Muscle layer of colon (tissue), 2 donors: Measurements from ENCODE around the gene ITGBL1.

Experiments
- H3K27ac ChIP-seq: one replicate; pipeline ENCODE4 v1.7.0; 2013; ENCODE audit warnings: low read depth, mild to moderate bottlenecking, low read length, moderate library complexity
- H3K27me3 ChIP-seq, 2 donors: one replicate each; pipeline ENCODE4 v1.7.0; 2013; ENCODE audit warnings: low read length in 2 of 2, mild to moderate bottlenecking in 2 of 2; ENCODE audit not compliant: insufficient read depth in 2 of 2, control insufficient read depth in 1 of 2
- H3K36me3 ChIP-seq: one replicate; pipeline ENCODE4 v1.7.0; 2013; ENCODE audit warnings: mild to moderate bottlenecking, low read length; ENCODE audit not compliant: insufficient read depth
- H3K4me1 ChIP-seq: one replicate; pipeline ENCODE4 v1.7.0; 2013; ENCODE audit warnings: mild to moderate bottlenecking, low read length; ENCODE audit not compliant: insufficient read depth
- H3K4me3 ChIP-seq, 2 donors: one replicate each; pipeline ENCODE4 v1.7.0; 2013; ENCODE audit warnings: low read length in 2 of 2, low read depth in 1 of 2, mild to moderate bottlenecking in 1 of 2, moderate library complexity in 1 of 2
- H3K9ac ChIP-seq: one replicate; pipeline ENCODE4 v1.7.0; 2013; ENCODE audit warnings: low read length
- H3K9me3 ChIP-seq: one replicate; pipeline ENCODE4 v1.7.0; 2013; ENCODE audit warnings: mild to moderate bottlenecking, low read length
- donor health status: abdominal sarcoma.
- donor health status: Adenocarcinoma of cecum.

ITGBL1 gene

GRCh38 chr13:101424381-101425155, 27.9 kb upstream of the ITGBL1 start:
- no peaks in the 10 kb centered on the region for H3K4me1 ChIP-seq
- no peaks in the 10 kb centered on the region for H3K9me3 ChIP-seq
- no peak overlapping the region for H3K9ac ChIP-seq
- H3K4me3 ChIP-seq: no peak overlapping the region
- H3K36me3 ChIP-seq: no peaks in the 10 kb centered on the region
- no peaks in the 10 kb centered on the region for H3K27me3 ChIP-seq
- H3K27ac ChIP-seq: no peak overlapping the region

DNA sequence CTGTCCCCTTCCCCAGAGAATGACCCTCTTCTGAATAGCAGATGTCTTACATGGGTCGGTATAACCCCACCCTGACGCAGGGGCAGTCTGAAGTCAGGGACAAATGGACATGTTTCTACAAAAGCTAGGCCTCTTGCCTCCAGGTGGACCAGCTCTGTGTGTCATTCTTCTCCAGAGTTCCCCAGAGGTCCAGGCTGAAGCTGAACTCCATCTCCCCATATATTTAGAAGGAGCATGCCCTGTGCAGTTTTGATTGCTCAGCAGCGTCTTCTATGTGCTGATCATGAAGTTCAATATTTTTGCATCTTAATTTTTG, 27.4 kb upstream of the ITGBL1 start:
- H3K9ac ChIP-seq: no peak overlapping the region
- no peak overlapping the region for H3K27ac ChIP-seq
- no peak overlapping the region for H3K4me3 ChIP-seq
- no peaks in the 10 kb centered on the region for H3K4me1 ChIP-seq
- no peaks in the 10 kb centered on the region for H3K27me3 ChIP-seq
- H3K36me3 ChIP-seq: no peaks in the 10 kb centered on the region
- no peaks in the 10 kb centered on the region for H3K9me3 ChIP-seq

DNA sequence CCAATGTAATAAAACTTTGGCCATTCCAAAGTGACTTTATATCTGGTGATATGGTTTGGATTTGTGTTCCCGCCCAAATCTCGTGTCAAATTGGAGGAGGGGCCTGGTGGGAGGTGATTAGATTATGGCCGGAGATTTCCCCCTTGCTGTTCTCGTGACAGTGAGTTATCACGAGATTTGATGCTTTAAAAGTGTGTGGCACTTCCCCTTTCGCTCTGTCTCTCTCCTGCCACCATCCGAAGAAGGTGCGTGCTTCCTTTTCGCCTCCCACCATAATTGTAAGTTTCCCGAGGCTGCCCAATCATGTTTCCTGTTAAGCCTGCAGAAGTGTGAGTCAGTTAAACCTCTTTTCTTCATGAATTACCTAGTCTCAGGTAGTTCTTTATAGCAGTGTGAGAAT, 26.9 kb upstream of the ITGBL1 start:
- Histone ChIP-seq H3K27ac (no peak overlapping the region), H3K36me3 (no peaks in the 10 kb centered on the region), H3K4me3 (no peak overlapping the region), H3K9me3 (no peaks in the 10 kb centered on the region), H3K4me1 (no peaks in the 10 kb centered on the region), H3K27me3 (no peaks in the 10 kb centered on the region), H3K9ac (no peak overlapping the region)

DNA sequence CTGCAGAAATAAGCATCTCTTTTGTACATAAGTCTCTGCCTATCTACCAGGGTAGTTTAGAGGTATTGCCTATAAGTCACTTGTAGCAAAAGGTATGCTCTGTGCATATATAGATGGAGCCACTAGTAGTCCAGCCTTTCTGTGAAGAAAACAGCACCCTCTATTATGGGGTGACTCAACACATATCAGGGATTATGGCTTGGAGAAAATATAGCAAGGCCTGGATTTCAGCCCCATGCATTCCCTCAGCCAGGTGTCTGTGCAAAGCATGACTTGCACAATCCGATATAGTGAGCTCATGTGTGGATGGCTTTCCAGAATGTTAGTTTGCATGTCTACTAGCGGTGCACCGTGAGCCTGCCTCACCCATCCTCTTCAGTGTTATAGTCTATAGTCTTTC, 22.7 kb upstream of the ITGBL1 start:
- Histone ChIP-seq H3K4me1 (no peaks in the 10 kb centered on the region), H3K9ac (no peak overlapping the region), H3K36me3 (no peaks in the 10 kb centered on the region), H3K4me3 (no peak overlapping the region), H3K27me3 (no peaks in the 10 kb centered on the region), H3K27ac (no peak overlapping the region), H3K9me3 (no peaks in the 10 kb centered on the region)

GRCh38 chr13:101433895-101434294, 18.6 kb upstream of the ITGBL1 start:
- H3K9ac ChIP-seq: no peak overlapping the region
- no peak overlapping the region for H3K4me3 ChIP-seq
- H3K27me3 ChIP-seq: no peaks in the 10 kb centered on the region
- no peak overlapping the region for H3K27ac ChIP-seq
- H3K36me3 ChIP-seq: no peaks in the 10 kb centered on the region
- H3K4me1 ChIP-seq: no peaks in the 10 kb centered on the region
- no peaks in the 10 kb centered on the region for H3K9me3 ChIP-seq

DNA sequence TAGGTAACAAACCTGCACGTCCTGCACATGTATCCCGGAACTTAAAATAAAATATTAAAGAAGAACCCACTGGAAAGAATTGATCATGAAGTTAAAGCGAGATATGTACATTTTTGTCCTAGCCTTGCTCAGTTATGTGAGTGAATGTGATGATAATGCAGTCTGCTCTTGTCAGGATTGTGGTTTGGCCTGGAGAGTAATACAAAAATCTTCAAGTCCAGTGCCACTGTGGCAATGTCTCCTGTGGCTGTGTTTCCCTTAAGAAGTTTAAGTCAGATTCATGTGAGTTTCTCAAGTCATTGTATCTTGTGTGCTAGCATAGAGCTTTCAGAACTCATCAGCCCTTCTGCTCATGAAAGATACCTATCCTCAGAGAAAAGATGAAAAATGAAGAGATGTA, 18.0 kb upstream of the ITGBL1 start:
- Histone ChIP-seq H3K27me3 (no peaks in the 10 kb centered on the region), H3K9me3 (no peaks in the 10 kb centered on the region), H3K4me3 (no peak overlapping the region), H3K9ac (no peak overlapping the region), H3K36me3 (no peaks in the 10 kb centered on the region), H3K27ac (no peak overlapping the region), H3K4me1 (no peaks in the 10 kb centered on the region)

GRCh38 chr13:101447852-101448251, 4.6 kb upstream of the ITGBL1 start:
- H3K9ac ChIP-seq: no peak overlapping the region
- no peaks in the 10 kb centered on the region for H3K4me1 ChIP-seq
- H3K4me3 ChIP-seq: no peak overlapping the region
- no peaks in the 10 kb centered on the region for H3K36me3 ChIP-seq
- no peaks in the 10 kb centered on the region for H3K9me3 ChIP-seq
- no peak overlapping the region for H3K27ac ChIP-seq
- H3K27me3 ChIP-seq: no peaks in the 10 kb centered on the region

- H3K4me3 ChIP-seq: no peak overlapping the region
- no peaks in the 10 kb centered on the region for H3K36me3 ChIP-seq
- no peaks in the 10 kb centered on the region for H3K27me3 ChIP-seq
- no peaks in the 10 kb centered on the region for H3K4me1 ChIP-seq
- no peak overlapping the region for H3K27ac ChIP-seq
- H3K9ac ChIP-seq: no peak overlapping the region
- H3K9me3 ChIP-seq: no peaks in the 10 kb centered on the region
Observed at GRCh38 chr13:101449790-101450748, 2.4 kb upstream of the ITGBL1 start.

GRCh38 chr13:101450749-101451130, 1.7 kb upstream of the ITGBL1 start:
- no peak overlapping the region for H3K9ac ChIP-seq
- H3K27ac ChIP-seq: no peak overlapping the region
- H3K27me3 ChIP-seq: no peaks in the 10 kb centered on the region
- no peaks in the 10 kb centered on the region for H3K36me3 ChIP-seq
- no peak overlapping the region for H3K4me3 ChIP-seq
- no peaks in the 10 kb centered on the region for H3K4me1 ChIP-seq
- no peaks in the 10 kb centered on the region for H3K9me3 ChIP-seq

DNA sequence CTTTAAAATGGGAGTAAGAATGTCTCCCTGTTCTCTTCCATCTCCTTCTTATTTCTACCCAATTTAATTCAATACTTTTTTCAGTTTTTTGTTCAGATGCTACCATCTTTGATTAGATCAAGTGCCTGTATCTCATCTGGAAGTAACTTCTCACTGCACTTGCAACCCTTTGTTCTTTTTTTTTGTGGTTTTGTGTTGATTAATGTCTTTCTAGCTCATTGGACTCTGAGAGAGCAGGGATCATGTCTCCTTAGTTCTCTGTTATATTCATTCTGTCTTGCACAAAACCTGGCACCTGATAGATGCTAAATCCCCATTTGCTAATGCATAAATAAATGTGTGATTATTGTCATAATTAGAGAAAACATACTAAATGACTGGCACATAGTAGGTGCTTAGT, 834 bp upstream of the ITGBL1 start:
- H3K36me3 ChIP-seq: no peaks in the 10 kb centered on the region
- H3K4me3 ChIP-seq: no peak overlapping the region
- no peak overlapping the region for H3K9ac ChIP-seq
- H3K4me1 ChIP-seq: no peaks in the 10 kb centered on the region
- H3K27ac ChIP-seq: no peak overlapping the region
- no peaks in the 10 kb centered on the region for H3K27me3 ChIP-seq
- no peaks in the 10 kb centered on the region for H3K9me3 ChIP-seq

GRCh38 chr13:101453784-101454201, 1.3 kb downstream of the ITGBL1 start:
- Histone ChIP-seq H3K4me3 (peak overlapping the region; percentile 32 to 34), H3K9me3 (no peaks in the 10 kb centered on the region), H3K27me3 (no peaks in the 10 kb centered on the region), H3K9ac (no peak overlapping the region), H3K36me3 (no peaks in the 10 kb centered on the region), H3K27ac (no peak overlapping the region), H3K4me1 (no peaks in the 10 kb centered on the region)
